H1 (cell line): ENCODE measurements around the gene UNC80. TPM values are rescaled to one million over a fixed set of nuclear protein-coding genes. Genes with fewer than 3 reads are reported as not detected.

Experiments used
- ASH2L ChIP-seq: fragments of 200-600, 300-600 bp; sonication (generic); IDR thresholded peaks from one replicate; pipeline ENCODE4 v1.7.1; 2017; ENCODE audit warnings: low read length
- EGR1 ChIP-seq: IDR thresholded peaks from 2 replicates; pipeline ENCODE4 v1.6.1; 2011; ENCODE audit warnings: low read depth, low read length, borderline replicate concordance
- HDAC6 ChIP-seq: IDR thresholded peaks from one replicate; pipeline ENCODE4 v1.7.1; 2012; ENCODE audit warnings: low read depth, mild to moderate bottlenecking, inconsistent platforms, low read length, moderate library complexity
- JUND ChIP-seq: IDR thresholded peaks from 2 replicates; pipeline ENCODE4 v1.6.1; 2011; ENCODE audit warnings: mild to moderate bottlenecking, improper control_type of control experiment, low read length
- KDM5A ChIP-seq: fragments of 200-600 bp; IDR thresholded peaks from 2 replicates; pipeline ENCODE4 v1.7.1; 2012; ENCODE audit warnings: mild to moderate bottlenecking, low read length, inconsistent platforms, mixed read lengths
- PHF8 ChIP-seq: fragments of 200-600 bp; sonication (generic); conservative IDR thresholded peaks from 2 replicates; pipeline ENCODE4 v1.7.1; 2012; ENCODE audit warnings: low read depth, mild to moderate bottlenecking, inconsistent platforms, low read length, moderate library complexity
- RBBP5 ChIP-seq: IDR thresholded peaks from 2 replicates; pipeline ENCODE4 v1.7.1; 2012; ENCODE audit warnings: low read depth, mild to moderate bottlenecking, inconsistent platforms, low read length, moderate library complexity, borderline replicate concordance
- ZNF274 ChIP-seq: IDR thresholded peaks from 2 replicates; pipeline ENCODE4 v1.7.0; 2012; ENCODE audit warnings: low read length, borderline replicate concordance; ENCODE audit errors: extremely low read depth
- polyA plus RNA-seq, 7 experiments: library from polyadenylated mRNA; depleted of rRNA in 3 of 7; stranded (reverse) in 5 of 7; unstranded in 2 of 7; fragments of >200 nt in 5 of 7; fragments of 200-250 nt in 2 of 7; gene quantifications; 1 replicate in 5 of 7; 2 replicates in 1 of 7; 4 replicates in 1 of 7; pipeline versions ENCODE4 v1.2.1 to v1.2.3, GENCODE V29; 2011 to 2013; ENCODE audit warnings: missing spikeins in 2 of 7, mixed read lengths in 2 of 7
- total RNA-seq: library from RNA; stranded (reverse); fragmentation: NEBNext Ultra II Directional; extraction: Animal tissue kit (Norgen Biotek cat#: 25700); gene quantifications from 2 replicates; pipeline ENCODE4 v1.2.1, GENCODE V29; 2021
- TF ChIP-seq, protein P1 (sequence below): fragments of 300-600 bp; sonication (generic); IDR thresholded peaks from 2 replicates; pipeline ENCODE4 v1.7.1; 2012; ENCODE audit warnings: low read length, moderate library complexity, mild to moderate bottlenecking, inconsistent platforms; ENCODE audit not compliant: insufficient replicate concordance
- TF ChIP-seq, protein P2 (sequence below): IDR thresholded peaks from 2 replicates; pipeline ENCODE4 v1.6.1; 2011; ENCODE audit warnings: low read depth, mild to moderate bottlenecking, low read length; ENCODE audit not compliant: insufficient read depth

Gene UNC80
- total and polyA plus RNA-seq, 2 of the 8 experiments (the other 6 are each of a cell fraction or from before 2014, with no cell fraction given), result 0.53 to 0.56 TPM

DNA sequence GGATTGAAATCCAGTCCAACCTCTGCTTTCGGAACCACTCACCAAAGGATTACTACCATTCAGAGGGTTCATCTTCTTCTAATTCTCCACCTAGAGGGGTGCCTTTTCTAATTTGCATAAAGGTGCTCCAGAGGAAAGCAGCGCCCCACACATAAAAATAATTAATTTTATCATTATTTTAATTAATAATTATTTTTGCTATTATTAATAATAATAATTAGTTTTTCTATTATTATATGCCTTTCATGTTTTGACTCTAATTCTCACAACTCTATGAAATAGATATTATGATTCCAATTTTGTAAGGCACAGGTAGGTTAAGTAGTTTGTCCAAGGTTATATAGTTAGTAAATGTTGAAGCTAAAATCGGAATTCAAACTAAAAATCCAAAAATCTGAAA, 51.9 kb downstream of the UNC80 start (continued):
- TF ChIP-seq, protein P1, sequence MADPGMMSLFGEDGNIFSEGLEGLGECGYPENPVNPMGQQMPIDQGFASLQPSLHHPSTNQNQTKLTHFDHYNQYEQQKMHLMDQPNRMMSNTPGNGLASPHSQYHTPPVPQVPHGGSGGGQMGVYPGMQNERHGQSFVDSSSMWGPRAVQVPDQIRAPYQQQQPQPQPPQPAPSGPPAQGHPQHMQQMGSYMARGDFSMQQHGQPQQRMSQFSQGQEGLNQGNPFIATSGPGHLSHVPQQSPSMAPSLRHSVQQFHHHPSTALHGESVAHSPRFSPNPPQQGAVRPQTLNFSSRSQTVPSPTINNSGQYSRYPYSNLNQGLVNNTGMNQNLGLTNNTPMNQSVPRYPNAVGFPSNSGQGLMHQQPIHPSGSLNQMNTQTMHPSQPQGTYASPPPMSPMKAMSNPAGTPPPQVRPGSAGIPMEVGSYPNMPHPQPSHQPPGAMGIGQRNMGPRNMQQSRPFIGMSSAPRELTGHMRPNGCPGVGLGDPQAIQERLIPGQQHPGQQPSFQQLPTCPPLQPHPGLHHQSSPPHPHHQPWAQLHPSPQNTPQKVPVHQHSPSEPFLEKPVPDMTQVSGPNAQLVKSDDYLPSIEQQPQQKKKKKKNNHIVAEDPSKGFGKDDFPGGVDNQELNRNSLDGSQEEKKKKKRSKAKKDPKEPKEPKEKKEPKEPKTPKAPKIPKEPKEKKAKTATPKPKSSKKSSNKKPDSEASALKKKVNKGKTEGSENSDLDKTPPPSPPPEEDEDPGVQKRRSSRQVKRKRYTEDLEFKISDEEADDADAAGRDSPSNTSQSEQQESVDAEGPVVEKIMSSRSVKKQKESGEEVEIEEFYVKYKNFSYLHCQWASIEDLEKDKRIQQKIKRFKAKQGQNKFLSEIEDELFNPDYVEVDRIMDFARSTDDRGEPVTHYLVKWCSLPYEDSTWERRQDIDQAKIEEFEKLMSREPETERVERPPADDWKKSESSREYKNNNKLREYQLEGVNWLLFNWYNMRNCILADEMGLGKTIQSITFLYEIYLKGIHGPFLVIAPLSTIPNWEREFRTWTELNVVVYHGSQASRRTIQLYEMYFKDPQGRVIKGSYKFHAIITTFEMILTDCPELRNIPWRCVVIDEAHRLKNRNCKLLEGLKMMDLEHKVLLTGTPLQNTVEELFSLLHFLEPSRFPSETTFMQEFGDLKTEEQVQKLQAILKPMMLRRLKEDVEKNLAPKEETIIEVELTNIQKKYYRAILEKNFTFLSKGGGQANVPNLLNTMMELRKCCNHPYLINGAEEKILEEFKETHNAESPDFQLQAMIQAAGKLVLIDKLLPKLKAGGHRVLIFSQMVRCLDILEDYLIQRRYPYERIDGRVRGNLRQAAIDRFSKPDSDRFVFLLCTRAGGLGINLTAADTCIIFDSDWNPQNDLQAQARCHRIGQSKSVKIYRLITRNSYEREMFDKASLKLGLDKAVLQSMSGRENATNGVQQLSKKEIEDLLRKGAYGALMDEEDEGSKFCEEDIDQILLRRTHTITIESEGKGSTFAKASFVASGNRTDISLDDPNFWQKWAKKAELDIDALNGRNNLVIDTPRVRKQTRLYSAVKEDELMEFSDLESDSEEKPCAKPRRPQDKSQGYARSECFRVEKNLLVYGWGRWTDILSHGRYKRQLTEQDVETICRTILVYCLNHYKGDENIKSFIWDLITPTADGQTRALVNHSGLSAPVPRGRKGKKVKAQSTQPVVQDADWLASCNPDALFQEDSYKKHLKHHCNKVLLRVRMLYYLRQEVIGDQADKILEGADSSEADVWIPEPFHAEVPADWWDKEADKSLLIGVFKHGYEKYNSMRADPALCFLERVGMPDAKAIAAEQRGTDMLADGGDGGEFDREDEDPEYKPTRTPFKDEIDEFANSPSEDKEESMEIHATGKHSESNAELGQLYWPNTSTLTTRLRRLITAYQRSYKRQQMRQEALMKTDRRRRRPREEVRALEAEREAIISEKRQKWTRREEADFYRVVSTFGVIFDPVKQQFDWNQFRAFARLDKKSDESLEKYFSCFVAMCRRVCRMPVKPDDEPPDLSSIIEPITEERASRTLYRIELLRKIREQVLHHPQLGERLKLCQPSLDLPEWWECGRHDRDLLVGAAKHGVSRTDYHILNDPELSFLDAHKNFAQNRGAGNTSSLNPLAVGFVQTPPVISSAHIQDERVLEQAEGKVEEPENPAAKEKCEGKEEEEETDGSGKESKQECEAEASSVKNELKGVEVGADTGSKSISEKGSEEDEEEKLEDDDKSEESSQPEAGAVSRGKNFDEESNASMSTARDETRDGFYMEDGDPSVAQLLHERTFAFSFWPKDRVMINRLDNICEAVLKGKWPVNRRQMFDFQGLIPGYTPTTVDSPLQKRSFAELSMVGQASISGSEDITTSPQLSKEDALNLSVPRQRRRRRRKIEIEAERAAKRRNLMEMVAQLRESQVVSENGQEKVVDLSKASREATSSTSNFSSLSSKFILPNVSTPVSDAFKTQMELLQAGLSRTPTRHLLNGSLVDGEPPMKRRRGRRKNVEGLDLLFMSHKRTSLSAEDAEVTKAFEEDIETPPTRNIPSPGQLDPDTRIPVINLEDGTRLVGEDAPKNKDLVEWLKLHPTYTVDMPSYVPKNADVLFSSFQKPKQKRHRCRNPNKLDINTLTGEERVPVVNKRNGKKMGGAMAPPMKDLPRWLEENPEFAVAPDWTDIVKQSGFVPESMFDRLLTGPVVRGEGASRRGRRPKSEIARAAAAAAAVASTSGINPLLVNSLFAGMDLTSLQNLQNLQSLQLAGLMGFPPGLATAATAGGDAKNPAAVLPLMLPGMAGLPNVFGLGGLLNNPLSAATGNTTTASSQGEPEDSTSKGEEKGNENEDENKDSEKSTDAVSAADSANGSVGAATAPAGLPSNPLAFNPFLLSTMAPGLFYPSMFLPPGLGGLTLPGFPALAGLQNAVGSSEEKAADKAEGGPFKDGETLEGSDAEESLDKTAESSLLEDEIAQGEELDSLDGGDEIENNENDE, result no peak
- TF ChIP-seq, protein P2, sequence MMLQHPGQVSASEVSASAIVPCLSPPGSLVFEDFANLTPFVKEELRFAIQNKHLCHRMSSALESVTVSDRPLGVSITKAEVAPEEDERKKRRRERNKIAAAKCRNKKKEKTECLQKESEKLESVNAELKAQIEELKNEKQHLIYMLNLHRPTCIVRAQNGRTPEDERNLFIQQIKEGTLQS, result no peak
- no peak for TF ChIP-seq ASH2L
- no peak for TF ChIP-seq ZNF274
- TF ChIP-seq RBBP5, result no peak
- no peak for TF ChIP-seq HDAC6
- no peak for TF ChIP-seq EGR1
- no peak for TF ChIP-seq KDM5A
- TF ChIP-seq PHF8, result no peak
- TF ChIP-seq JUND, result no peak
